ENCODE measurements around the gene AFAP1. TPM values are rescaled to one million over a fixed set of nuclear protein-coding genes. Genes with fewer than 3 reads are reported as not detected.
"Not testable (repeated sequence)": the region's sequence is repeated elsewhere in the genome, so short reads cannot be mapped to it uniquely, and the experiment has no call there.

The AFAP1 gene
- total RNA-seq, 1 donor from 2014 or later: 28.7 TPM

GRCh38 chr4:7949759-7950158, 10.1 kb upstream of the AFAP1 start:
- Histone ChIP-seq H3K27ac (no peak overlapping the region), H3K4me1 (no peaks in the 10 kb centered on the region), H3K36me3 (no peaks in the 10 kb centered on the region), H3K9me3 (no peaks in the 10 kb centered on the region), H3K4me3 (no peak overlapping the region), H3K27me3 (no peaks in the 10 kb centered on the region)
- ATAC-seq (peak; percentile 33), DNase-seq (peak; percentile 46)
- intact Hi-C loops (cut with DNase I): no loop called here
- TF ChIP-seq CTCF (IDR thresholded peaks at IDR 0.05): no peak

GRCh38 chr4:7947927-7948326, 8.3 kb upstream of the AFAP1 start:
- intact Hi-C loops (cut with DNase I): no loop called here
- TF ChIP-seq CTCF (IDR thresholded peaks at IDR 0.05): no peak
- H3K4me3 ChIP-seq: no peak overlapping the region
- H3K4me1 ChIP-seq: no peaks in the 10 kb centered on the region
- no peaks in the 10 kb centered on the region for H3K9me3 ChIP-seq
- no peak overlapping the region for H3K27ac ChIP-seq
- DNase-seq (no peak), ATAC-seq (no peak)
- no peaks in the 10 kb centered on the region for H3K27me3 ChIP-seq
- H3K36me3 ChIP-seq: no peaks in the 10 kb centered on the region

- no peak for ATAC-seq
- Histone ChIP-seq H3K36me3 (no peaks in the 10 kb centered on the region), H3K4me3 (no peak overlapping the region), H3K9me3 (no peaks in the 10 kb centered on the region), H3K27me3 (no peaks in the 10 kb centered on the region), H3K27ac (no peak overlapping the region), H3K4me1 (no peaks in the 10 kb centered on the region)
- no peak for TF ChIP-seq CTCF (IDR thresholded peaks at IDR 0.05)
- intact Hi-C loops (cut with DNase I): no loop called here
- DNase-seq: peak; percentile 10
Measured at GRCh38 chr4:7945709-7946380, 6.2 kb upstream of the AFAP1 start.

GRCh38 chr4:7944599-7945220, 5.0 kb upstream of the AFAP1 start:
- TF ChIP-seq CTCF (IDR thresholded peaks at IDR 0.05): no peak
- Histone ChIP-seq H3K4me1 (no peaks in the 10 kb centered on the region), H3K27ac (no peak overlapping the region), H3K27me3 (no peaks in the 10 kb centered on the region), H3K4me3 (no peak overlapping the region), H3K36me3 (no peaks in the 10 kb centered on the region), H3K9me3 (no peaks in the 10 kb centered on the region)
- intact Hi-C loops (cut with DNase I): no loop called here
- DNase-seq (no peak), ATAC-seq (no peak)

- ATAC-seq; H3K27ac ChIP-seq; H3K4me3 ChIP-seq; H3K36me3 ChIP-seq; H3K27me3 ChIP-seq; intact Hi-C loops (cut with DNase I); H3K4me1 ChIP-seq; DNase-seq; H3K9me3 ChIP-seq: not testable (repeated sequence)
Measured at GRCh38 chr4:7943688-7944087, 4.0 kb upstream of the AFAP1 start.

GRCh38 chr4:7943211-7943610, 3.5 kb upstream of the AFAP1 start:
- H3K27ac ChIP-seq: no peak overlapping the region
- no peaks in the 10 kb centered on the region for H3K36me3 ChIP-seq
- H3K9me3 ChIP-seq: no peaks in the 10 kb centered on the region
- intact Hi-C loops (cut with DNase I): no loop called here
- no peak overlapping the region for H3K4me3 ChIP-seq
- peaks cover 1% of the 10 kb centered on the region for H3K4me1 ChIP-seq
- DNase-seq (no peak), ATAC-seq (no peak)
- no peaks in the 10 kb centered on the region for H3K27me3 ChIP-seq
- TF ChIP-seq CTCF (IDR thresholded peaks at IDR 0.05): no peak
